ENCODE results near the gene RAB11FIP4. TPM values are rescaled to one million over a fixed set of nuclear protein-coding genes. Genes with fewer than 3 reads are reported as not detected.

Gene RAB11FIP4
- total and polyA plus RNA-seq, 3 donors from 2014 or later = 44.3 to 104 (median 90.2) TPM

DNA sequence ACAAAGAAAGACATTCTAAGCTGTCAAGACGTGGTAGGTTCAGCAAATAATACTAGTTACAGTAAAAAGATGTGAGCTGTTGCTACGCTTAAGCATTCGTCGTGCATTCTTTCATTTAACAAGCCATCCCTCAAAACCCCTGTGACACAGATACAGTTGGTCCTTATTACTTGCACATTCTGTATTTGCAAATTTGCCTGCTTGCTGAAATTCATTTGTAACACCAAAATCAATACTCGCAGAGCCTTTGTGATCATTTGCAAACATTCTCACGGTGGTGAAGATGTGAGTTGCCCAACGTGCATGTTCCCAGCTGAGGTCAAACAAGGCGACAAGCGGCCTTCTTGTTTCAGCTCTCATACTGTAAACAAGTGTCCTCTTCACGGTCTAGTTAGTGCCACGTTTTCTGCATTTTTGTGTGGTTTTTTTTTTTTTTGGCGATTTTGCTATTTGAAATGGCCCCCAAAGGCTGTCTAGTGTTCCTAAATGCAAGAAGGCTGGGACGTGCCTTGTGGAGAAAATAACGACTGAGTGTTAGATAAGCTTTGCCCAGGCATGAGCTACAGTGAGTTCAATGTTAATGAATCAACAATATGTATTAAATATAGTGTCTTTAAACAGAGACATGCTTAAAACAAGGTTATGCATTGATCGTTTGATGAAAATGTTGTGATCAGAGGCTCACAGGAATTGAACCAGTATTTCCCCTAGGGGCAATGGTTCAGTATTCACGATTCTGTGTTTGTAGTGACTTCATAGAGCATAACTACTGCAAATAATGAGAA, 84.1 kb downstream of the RAB11FIP4 start:
- H3K4me1 ChIP-seq = no peaks in the 10 kb centered on the region
- intact Hi-C loops (cut with DNase I; ENCODE audit: low total_unique reads) = no loop called here
- H3K36me3 ChIP-seq (ENCODE audit: low read depth, missing control alignments) = no peaks in the 10 kb centered on the region
- no peaks in the 10 kb centered on the region for H3K9me3 ChIP-seq
- no peak overlapping the region for H3K4me3 ChIP-seq
- 82 to 84% methylated on average over 16 of the region's 16 CpGs for WGBS, 2 donors
- TF ChIP-seq, protein P1, sequence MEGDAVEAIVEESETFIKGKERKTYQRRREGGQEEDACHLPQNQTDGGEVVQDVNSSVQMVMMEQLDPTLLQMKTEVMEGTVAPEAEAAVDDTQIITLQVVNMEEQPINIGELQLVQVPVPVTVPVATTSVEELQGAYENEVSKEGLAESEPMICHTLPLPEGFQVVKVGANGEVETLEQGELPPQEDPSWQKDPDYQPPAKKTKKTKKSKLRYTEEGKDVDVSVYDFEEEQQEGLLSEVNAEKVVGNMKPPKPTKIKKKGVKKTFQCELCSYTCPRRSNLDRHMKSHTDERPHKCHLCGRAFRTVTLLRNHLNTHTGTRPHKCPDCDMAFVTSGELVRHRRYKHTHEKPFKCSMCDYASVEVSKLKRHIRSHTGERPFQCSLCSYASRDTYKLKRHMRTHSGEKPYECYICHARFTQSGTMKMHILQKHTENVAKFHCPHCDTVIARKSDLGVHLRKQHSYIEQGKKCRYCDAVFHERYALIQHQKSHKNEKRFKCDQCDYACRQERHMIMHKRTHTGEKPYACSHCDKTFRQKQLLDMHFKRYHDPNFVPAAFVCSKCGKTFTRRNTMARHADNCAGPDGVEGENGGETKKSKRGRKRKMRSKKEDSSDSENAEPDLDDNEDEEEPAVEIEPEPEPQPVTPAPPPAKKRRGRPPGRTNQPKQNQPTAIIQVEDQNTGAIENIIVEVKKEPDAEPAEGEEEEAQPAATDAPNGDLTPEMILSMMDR (IDR thresholded peaks at IDR 0.05) = no peak
- no peak for TF ChIP-seq POLR2A (IDR thresholded peaks at IDR 0.05)
- no peaks in the 10 kb centered on the region for H3K27me3 ChIP-seq
- no peak for DNase-seq
- no peak overlapping the region for H3K27ac ChIP-seq

DNA sequence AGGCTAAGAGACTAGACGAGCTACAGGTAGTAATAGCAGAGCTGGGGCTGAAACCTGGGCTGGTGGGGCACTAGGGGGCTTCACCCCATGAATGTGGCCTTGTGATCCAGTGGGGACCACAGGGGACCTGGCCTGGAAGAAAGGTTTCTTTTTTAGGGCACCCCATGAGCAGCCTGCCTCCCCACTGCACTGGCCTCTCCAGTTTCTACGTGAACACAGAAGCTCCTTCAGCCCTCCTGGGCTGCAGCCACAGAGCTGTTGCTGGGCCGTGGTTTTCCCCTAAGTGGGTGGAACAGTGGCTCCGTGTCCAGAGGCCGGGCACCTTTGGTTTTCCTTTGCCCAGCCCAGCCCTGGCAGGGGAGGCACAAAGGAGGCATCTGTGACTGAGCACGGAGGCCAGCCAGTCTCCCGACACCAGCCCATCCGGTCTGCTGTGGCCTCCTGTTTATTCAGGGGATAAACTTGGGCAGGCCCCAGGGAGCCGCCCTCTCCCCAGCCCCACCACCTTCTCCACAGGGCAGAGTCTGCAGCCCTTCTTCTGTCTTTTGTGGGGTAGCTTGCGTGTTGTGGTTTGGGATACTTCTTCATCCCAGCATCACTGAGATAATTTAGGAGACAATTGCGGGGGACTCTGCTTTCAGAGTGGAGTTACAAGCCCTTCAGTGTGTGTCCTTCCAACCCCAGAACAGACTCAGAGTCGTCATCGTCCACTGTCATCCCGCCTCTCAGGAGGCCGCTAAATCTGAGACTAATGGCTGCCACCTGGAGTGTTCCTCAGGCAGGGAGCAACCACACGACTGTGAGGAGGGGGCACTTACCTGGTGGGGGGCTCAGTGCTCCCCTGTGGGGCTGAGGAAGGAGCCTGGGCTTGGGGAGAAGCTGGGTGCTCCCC, 85.3 kb downstream of the RAB11FIP4 start:
- H3K36me3 ChIP-seq (ENCODE audit: low read depth, missing control alignments) = no peaks in the 10 kb centered on the region
- DNase-seq = no peak
- H3K9me3 ChIP-seq = no peaks in the 10 kb centered on the region
- no peaks in the 10 kb centered on the region for H3K27me3 ChIP-seq
- WGBS, 2 donors = 53 to 74% methylated on average over 9 to 16 of the region's 16 CpGs
- H3K27ac ChIP-seq = no peak overlapping the region
- H3K4me1 ChIP-seq = no peaks in the 10 kb centered on the region
- TF ChIP-seq POLR2A (IDR thresholded peaks at IDR 0.05) = no peak
- TF ChIP-seq, protein P1 (IDR thresholded peaks at IDR 0.05) = no peak
- intact Hi-C loops (cut with DNase I; ENCODE audit: low total_unique reads) = no loop called here
- no peak overlapping the region for H3K4me3 ChIP-seq

- TF ChIP-seq, protein P1 (IDR thresholded peaks at IDR 0.05) = no peak
- no peak for TF ChIP-seq POLR2A (IDR thresholded peaks at IDR 0.05)
- WGBS, 2 donors = 88 to 91% methylated on average over 14 of the region's 14 CpGs
- intact Hi-C loops (cut with DNase I; ENCODE audit: low total_unique reads) = no loop called here
- H3K4me3 ChIP-seq = no peak overlapping the region
- no peaks in the 10 kb centered on the region for H3K4me1 ChIP-seq
- H3K27me3 ChIP-seq = no peaks in the 10 kb centered on the region
- DNase-seq = no peak
- no peaks in the 10 kb centered on the region for H3K36me3 ChIP-seq (ENCODE audit: low read depth, missing control alignments)
- H3K9me3 ChIP-seq = no peaks in the 10 kb centered on the region
- no peak overlapping the region for H3K27ac ChIP-seq
These were observed 86.1 kb downstream of the RAB11FIP4 start for GRCh38 chr17:31477417-31478055.

DNA sequence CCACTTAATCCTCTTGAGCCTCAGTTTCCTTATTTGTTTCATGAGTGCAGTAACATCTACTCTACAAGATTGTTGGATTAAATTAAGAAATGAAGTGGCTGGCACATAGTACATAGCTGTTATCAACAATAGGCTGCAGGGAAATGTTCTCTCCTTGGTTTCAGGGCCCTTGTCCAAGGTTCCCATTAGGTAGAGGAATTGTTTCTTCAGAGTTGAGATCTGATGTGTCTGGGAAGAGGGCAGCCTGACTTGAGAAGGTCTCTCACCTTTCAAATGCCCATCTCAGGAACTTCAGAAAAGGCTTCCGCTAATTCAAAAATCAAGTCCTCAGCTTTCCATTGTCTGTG, 87.6 kb downstream of the RAB11FIP4 start:
- WGBS, 2 donors = 100% methylated on average over 1 of the region's 1 CpG
- TF ChIP-seq POLR2A (IDR thresholded peaks at IDR 0.05) = no peak
- TF ChIP-seq, protein P1 (IDR thresholded peaks at IDR 0.05) = no peak

More for the DNA sequence above, 87.6 kb downstream of the RAB11FIP4 start:
- no peak for DNase-seq
- H3K4me3 ChIP-seq = no peak overlapping the region
- H3K4me1 ChIP-seq = no peaks in the 10 kb centered on the region
- intact Hi-C loops (cut with DNase I; ENCODE audit: low total_unique reads) = no loop called here
- no peaks in the 10 kb centered on the region for H3K9me3 ChIP-seq
- no peak overlapping the region for H3K27ac ChIP-seq
- no peaks in the 10 kb centered on the region for H3K36me3 ChIP-seq (ENCODE audit: low read depth, missing control alignments)
- H3K27me3 ChIP-seq = no peaks in the 10 kb centered on the region
